ENCODE results near the gene PSMB5. TPM values are rescaled to one million over a fixed set of nuclear protein-coding genes. Genes with fewer than 3 reads are reported as not detected.

Gene PSMB5
- total and polyA plus RNA-seq, 2 of the 13 experiments (the other 11 are each of a cell fraction or from before 2014, with no cell fraction given), result 705 to 871 TPM

DNA sequence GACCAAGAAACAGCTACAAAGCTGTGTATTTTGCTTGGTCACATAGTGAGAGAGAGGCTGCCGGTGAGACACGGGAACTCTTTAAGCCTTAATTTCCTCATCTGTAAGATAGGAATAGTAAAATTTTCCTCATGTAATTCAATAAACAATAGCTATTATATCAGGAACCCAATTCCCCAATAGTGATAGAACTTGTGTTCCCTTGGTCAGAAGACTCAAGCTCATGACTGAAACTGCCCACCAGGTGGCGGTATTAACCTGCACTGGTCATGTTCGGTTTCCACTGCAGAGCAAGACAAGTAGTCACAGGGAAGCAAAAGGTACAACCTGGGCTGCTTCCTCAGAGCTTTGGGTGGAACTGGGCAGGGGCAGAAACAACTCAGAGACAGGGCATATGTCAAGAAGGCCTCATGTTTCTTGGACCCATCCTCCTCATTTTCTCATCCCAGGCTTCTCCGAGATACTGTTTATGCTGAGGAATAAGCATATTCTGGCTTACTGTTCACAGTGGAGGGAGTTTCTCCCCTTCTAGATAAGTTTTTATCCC lies 48.1 kb downstream of the PSMB5 start (continued):
- TF ChIP-seq, protein P1, sequence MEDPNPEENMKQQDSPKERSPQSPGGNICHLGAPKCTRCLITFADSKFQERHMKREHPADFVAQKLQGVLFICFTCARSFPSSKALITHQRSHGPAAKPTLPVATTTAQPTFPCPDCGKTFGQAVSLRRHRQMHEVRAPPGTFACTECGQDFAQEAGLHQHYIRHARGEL (CRISPR knock-in tag; IDR thresholded peaks at IDR 0.05), result no peak
- TF ChIP-seq AGO1 (IDR thresholded peaks at IDR 0.05; ENCODE audit: low read depth, low read length, poor library complexity, severe bottlenecking) (no peak), DPF2 (CRISPR knock-in tag; IDR thresholded peaks at IDR 0.05; ENCODE audit: borderline replicate concordance, low read depth) (no peak), BCL6 (CRISPR knock-in tag; IDR thresholded peaks at IDR 0.05) (peak; percentile 55; the same call in 1 of the 2 replicates), TOPORS (CRISPR knock-in tag; IDR thresholded peaks at IDR 0.05) (no peak), ELF1 (CRISPR knock-in tag; IDR thresholded peaks at IDR 0.05) (no peak), ATF1 (CRISPR knock-in tag; IDR thresholded peaks at IDR 0.05) (no peak), HDAC6 (IDR thresholded peaks at IDR 0.05; ENCODE audit: low read depth, low read length) (no peak), ZNF205 (CRISPR knock-in tag; IDR thresholded peaks at IDR 0.05) (0 out of 2 replicates have a peak, but pooled peaks have one; percentile 57), ZNF432 (CRISPR knock-in tag; IDR thresholded peaks at IDR 0.05; ENCODE audit: borderline replicate concordance) (no peak), CENPT (CRISPR knock-in tag; IDR thresholded peaks at IDR 0.05; ENCODE audit: low read depth) (no peak)
- TF ChIP-seq, protein P2, sequence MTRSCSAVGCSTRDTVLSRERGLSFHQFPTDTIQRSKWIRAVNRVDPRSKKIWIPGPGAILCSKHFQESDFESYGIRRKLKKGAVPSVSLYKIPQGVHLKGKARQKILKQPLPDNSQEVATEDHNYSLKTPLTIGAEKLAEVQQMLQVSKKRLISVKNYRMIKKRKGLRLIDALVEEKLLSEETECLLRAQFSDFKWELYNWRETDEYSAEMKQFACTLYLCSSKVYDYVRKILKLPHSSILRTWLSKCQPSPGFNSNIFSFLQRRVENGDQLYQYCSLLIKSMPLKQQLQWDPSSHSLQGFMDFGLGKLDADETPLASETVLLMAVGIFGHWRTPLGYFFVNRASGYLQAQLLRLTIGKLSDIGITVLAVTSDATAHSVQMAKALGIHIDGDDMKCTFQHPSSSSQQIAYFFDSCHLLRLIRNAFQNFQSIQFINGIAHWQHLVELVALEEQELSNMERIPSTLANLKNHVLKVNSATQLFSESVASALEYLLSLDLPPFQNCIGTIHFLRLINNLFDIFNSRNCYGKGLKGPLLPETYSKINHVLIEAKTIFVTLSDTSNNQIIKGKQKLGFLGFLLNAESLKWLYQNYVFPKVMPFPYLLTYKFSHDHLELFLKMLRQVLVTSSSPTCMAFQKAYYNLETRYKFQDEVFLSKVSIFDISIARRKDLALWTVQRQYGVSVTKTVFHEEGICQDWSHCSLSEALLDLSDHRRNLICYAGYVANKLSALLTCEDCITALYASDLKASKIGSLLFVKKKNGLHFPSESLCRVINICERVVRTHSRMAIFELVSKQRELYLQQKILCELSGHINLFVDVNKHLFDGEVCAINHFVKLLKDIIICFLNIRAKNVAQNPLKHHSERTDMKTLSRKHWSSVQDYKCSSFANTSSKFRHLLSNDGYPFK (CRISPR knock-in tag; IDR thresholded peaks at IDR 0.05; ENCODE audit: borderline replicate concordance), result no peak
- TF ChIP-seq, protein P3, sequence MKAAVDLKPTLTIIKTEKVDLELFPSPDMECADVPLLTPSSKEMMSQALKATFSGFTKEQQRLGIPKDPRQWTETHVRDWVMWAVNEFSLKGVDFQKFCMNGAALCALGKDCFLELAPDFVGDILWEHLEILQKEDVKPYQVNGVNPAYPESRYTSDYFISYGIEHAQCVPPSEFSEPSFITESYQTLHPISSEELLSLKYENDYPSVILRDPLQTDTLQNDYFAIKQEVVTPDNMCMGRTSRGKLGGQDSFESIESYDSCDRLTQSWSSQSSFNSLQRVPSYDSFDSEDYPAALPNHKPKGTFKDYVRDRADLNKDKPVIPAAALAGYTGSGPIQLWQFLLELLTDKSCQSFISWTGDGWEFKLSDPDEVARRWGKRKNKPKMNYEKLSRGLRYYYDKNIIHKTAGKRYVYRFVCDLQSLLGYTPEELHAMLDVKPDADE (CRISPR knock-in tag; IDR thresholded peaks at IDR 0.05), result no peak
- TF ChIP-seq, protein P4, sequence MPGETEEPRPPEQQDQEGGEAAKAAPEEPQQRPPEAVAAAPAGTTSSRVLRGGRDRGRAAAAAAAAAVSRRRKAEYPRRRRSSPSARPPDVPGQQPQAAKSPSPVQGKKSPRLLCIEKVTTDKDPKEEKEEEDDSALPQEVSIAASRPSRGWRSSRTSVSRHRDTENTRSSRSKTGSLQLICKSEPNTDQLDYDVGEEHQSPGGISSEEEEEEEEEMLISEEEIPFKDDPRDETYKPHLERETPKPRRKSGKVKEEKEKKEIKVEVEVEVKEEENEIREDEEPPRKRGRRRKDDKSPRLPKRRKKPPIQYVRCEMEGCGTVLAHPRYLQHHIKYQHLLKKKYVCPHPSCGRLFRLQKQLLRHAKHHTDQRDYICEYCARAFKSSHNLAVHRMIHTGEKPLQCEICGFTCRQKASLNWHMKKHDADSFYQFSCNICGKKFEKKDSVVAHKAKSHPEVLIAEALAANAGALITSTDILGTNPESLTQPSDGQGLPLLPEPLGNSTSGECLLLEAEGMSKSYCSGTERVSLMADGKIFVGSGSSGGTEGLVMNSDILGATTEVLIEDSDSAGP (CRISPR knock-in tag; IDR thresholded peaks at IDR 0.05; ENCODE audit: borderline replicate concordance), result no peak
- TF ChIP-seq, protein P5, sequence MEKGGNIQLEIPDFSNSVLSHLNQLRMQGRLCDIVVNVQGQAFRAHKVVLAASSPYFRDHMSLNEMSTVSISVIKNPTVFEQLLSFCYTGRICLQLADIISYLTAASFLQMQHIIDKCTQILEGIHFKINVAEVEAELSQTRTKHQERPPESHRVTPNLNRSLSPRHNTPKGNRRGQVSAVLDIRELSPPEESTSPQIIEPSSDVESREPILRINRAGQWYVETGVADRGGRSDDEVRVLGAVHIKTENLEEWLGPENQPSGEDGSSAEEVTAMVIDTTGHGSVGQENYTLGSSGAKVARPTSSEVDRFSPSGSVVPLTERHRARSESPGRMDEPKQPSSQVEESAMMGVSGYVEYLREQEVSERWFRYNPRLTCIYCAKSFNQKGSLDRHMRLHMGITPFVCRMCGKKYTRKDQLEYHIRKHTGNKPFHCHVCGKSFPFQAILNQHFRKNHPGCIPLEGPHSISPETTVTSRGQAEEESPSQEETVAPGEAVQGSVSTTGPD (CRISPR knock-in tag; IDR thresholded peaks at IDR 0.05), result no peak
- TF ChIP-seq, protein P6, sequence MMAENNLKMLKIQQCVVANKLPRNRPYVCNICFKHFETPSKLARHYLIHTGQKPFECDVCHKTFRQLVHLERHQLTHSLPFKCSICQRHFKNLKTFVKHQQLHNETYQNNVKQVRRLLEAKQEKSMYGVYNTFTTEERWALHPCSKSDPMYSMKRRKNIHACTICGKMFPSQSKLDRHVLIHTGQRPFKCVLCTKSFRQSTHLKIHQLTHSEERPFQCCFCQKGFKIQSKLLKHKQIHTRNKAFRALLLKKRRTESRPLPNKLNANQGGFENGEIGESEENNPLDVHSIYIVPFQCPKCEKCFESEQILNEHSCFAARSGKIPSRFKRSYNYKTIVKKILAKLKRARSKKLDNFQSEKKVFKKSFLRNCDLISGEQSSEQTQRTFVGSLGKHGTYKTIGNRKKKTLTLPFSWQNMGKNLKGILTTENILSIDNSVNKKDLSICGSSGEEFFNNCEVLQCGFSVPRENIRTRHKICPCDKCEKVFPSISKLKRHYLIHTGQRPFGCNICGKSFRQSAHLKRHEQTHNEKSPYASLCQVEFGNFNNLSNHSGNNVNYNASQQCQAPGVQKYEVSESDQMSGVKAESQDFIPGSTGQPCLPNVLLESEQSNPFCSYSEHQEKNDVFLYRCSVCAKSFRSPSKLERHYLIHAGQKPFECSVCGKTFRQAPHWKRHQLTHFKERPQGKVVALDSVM (CRISPR knock-in tag; IDR thresholded peaks at IDR 0.05), result no peak
- TF ChIP-seq, protein P7, sequence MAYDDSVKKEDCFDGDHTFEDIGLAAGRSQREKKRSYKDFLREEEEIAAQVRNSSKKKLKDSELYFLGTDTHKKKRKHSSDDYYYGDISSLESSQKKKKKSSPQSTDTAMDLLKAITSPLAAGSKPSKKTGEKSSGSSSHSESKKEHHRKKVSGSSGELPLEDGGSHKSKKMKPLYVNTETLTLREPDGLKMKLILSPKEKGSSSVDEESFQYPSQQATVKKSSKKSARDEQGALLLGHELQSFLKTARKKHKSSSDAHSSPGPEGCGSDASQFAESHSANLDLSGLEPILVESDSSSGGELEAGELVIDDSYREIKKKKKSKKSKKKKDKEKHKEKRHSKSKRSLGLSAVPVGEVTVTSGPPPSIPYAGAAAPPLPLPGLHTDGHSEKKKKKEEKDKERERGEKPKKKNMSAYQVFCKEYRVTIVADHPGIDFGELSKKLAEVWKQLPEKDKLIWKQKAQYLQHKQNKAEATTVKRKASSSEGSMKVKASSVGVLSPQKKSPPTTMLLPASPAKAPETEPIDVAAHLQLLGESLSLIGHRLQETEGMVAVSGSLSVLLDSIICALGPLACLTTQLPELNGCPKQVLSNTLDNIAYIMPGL (CRISPR knock-in tag; IDR thresholded peaks at IDR 0.05; ENCODE audit: borderline replicate concordance in 1 of 2, low read depth in 1 of 2), result peak; percentile 62 to 93; a peak in 3 of 4 replicates
